ENCODE results near the gene RAB23. TPM values are rescaled to one million over a fixed set of nuclear protein-coding genes. Genes with fewer than 3 reads are reported as not detected.

The RAB23 gene
- total and polyA plus RNA-seq, 2 of the 8 experiments (the other 6 are each of a cell fraction or from before 2014, with no cell fraction given): 6.5 to 17.2 TPM

GRCh38 chr6:57222743-57223077, 603 bp upstream of the RAB23 start:
- no peak overlapping the region for H4K5ac ChIP-seq (ENCODE audit: insufficient read length, low read depth, low read length)
- H2AK5ac ChIP-seq (ENCODE audit: low read depth, low read length): no peak overlapping the region
- peak overlapping the region; percentile 99; the same call in 1 of the 2 replicates for H2AFZ ChIP-seq (ENCODE audit: low read length)
- H3K27ac ChIP-seq (ENCODE audit: low read depth, low read length): no peak overlapping the region
- POLR2A ChIA-PET (ENCODE audit: partially characterized antibody): interaction anchor here (1.3 to 2.1 kb wide), 3 partner anchors 8 to 126 kb away, joined by 3 to 13 read pairs (median 4); partner anchors contain the start of gene BAG2
- peaks cover 0 to 36% of the 10 kb centered on the region in 2 experiments; a peak in 3 of 4 replicates for H3K79me2 ChIP-seq (ENCODE audit: control insufficient read depth in 1 of 2, insufficient read depth in 2 of 2, low read length in 2 of 2)
- WGBS, 2 experiments (ENCODE audit: extremely low coverage in 1 of 2, insufficient coverage in 1 of 2, insufficient read length in 1 of 2, insufficient replicate concordance in 2 of 2, low coverage in 1 of 2, low lambda C conversion rate in 2 of 2, missing lambda C conversion rate in 1 of 2): 26% methylated on average over 5 of the region's 5 CpGs; no CpG with 5 or more reads in 1 of the 2 experiments
- H3K79me1 ChIP-seq (ENCODE audit: low read depth, low read length): no peaks in the 10 kb centered on the region
- DNase-seq (ENCODE audit: low read depth in 1 of 2, low spot score in 2 of 2) (no peak), FAIRE-seq (no peak)
- no peaks in the 10 kb centered on the region for H3K27me3 ChIP-seq (replicated peaks in 1 of 4; ENCODE audit: control insufficient read depth in 3 of 4, extremely low read depth in 1 of 4, insufficient read depth in 3 of 4, low read length in 3 of 4)
- no peak overlapping the region for H2BK15ac ChIP-seq (ENCODE audit: low read length)
- H4K8ac ChIP-seq (ENCODE audit: extremely low read depth, insufficient read depth, low read length): no peak overlapping the region
- H3K4me2 ChIP-seq (ENCODE audit: insufficient read depth in 1 of 2, low read depth in 2 of 2, low read length in 2 of 2): peak overlapping the region; percentile 79 to 90
- no peak overlapping the region for H3K14ac ChIP-seq (ENCODE audit: insufficient read length)
- H2BK5ac ChIP-seq (ENCODE audit: low read depth, low read length): 0 out of 2 replicates have a peak overlapping the region, but pooled peaks have one; percentile 67
- peaks cover 0 to 3% of the 10 kb centered on the region in 2 experiments for H4K20me1 ChIP-seq (replicated peaks in 1 of 2; ENCODE audit: control insufficient read depth in 1 of 2, insufficient read depth in 2 of 2, low read length in 2 of 2)
- H3K9me3 ChIP-seq (ENCODE audit: insufficient read depth in 2 of 2, low read depth in 1 of 2, low read length in 1 of 2): 0 out of 4 replicates have a peak, but pooled peaks cover 0 to 5% of the 10 kb centered on the region in 2 experiments
- H4K91ac ChIP-seq (replicated peaks; ENCODE audit: insufficient read length, low read length): no peak overlapping the region
- H2BK20ac ChIP-seq (ENCODE audit: low read length): no peak overlapping the region
- no peak overlapping the region; the same call in 1 of the 2 replicates for H2BK12ac ChIP-seq (ENCODE audit: low read depth, low read length)
- H3K4ac ChIP-seq (replicated peaks; ENCODE audit: insufficient read length, low read depth, low read length): no peak overlapping the region
- H3K23me2 ChIP-seq (ENCODE audit: low read depth, low read length): peaks cover 7% of the 10 kb centered on the region
- peaks cover 0 to 3% (median under 1%) of the 10 kb centered on the region in 4 experiments; a peak in 2 of 7 replicates for H3K4me1 ChIP-seq (replicated peaks in 1 of 4; ENCODE audit: control insufficient read depth in 3 of 4, insufficient read depth in 4 of 4, low read length in 3 of 4)
- H3K56ac ChIP-seq (replicated peaks; ENCODE audit: insufficient read length, low read depth, low read length): no peak overlapping the region
- peaks cover 0 to 4% (median 0%) of the 10 kb centered on the region in 4 experiments; a peak in 1 of 8 replicates for H3K36me3 ChIP-seq (ENCODE audit: control insufficient read depth in 2 of 4, insufficient read depth in 4 of 4, low read length in 3 of 4)
- no peak overlapping the region for H2BK120ac ChIP-seq (replicated peaks; ENCODE audit: low read depth, low read length)
- no peak overlapping the region; a peak in 1 of 7 replicates for H3K9ac ChIP-seq (replicated peaks in 1 of 4; ENCODE audit: extremely low read depth in 1 of 4, low read depth in 3 of 4, low read length in 3 of 4)
- peak overlapping the region; percentile 81 to 93 (median 90) for H3K4me3 ChIP-seq (ENCODE audit: extremely low read depth in 1 of 4, insufficient read depth in 2 of 4, low read depth in 3 of 4, low read length in 4 of 4)
- CTCF ChIA-PET (ENCODE audit: partially characterized antibody): interaction anchor here (0.9 kb wide), 1 partner anchor 10 kb away, joined by 3 read pairs; no protein-coding TSS in a partner anchor
- H3K18ac ChIP-seq (ENCODE audit: extremely low read depth, low read length): peak overlapping the region; percentile 89; the same call in 1 of the 2 replicates
- H3K23ac ChIP-seq (ENCODE audit: insufficient read length): no peak overlapping the region
- TF ChIP-seq YY1 (IDR thresholded peaks at IDR 0.05; ENCODE audit: low read depth, low read length) (no peak), KDM4A (IDR thresholded peaks at IDR 0.05; ENCODE audit: low read depth, low read length, severe bottlenecking) (no peak), RAD21 (IDR thresholded peaks at IDR 0.05 in 1 of 2, conservative IDR thresholded peaks at IDR 0.05 in 1 of 2; ENCODE audit: low read depth in 2 of 2, low read length in 2 of 2) (no peak), HDAC2 (IDR thresholded peaks at IDR 0.05; ENCODE audit: borderline replicate concordance in 1 of 2, low read depth in 2 of 2, low read length in 2 of 2) (no peak), TAF1 (IDR thresholded peaks at IDR 0.05; ENCODE audit: low read depth, low read length) (no peak), TCF12 (IDR thresholded peaks at IDR 0.05; ENCODE audit: low read depth, low read length) (no peak), FOSL1 (IDR thresholded peaks at IDR 0.05; ENCODE audit: insufficient read depth, low read depth, low read length) (no peak)
